Activated CD4-positive, alpha-beta T cell treated with anti-CD3 and anti-CD28 coated beads for 1 hour (primary cell): ENCODE measurements around the gene CTDSPL.
A peak's percentile ranks its signal among the peaks of the same experiment; 100 is the strongest.

ENCODE experiments used
- DNase-seq: peaks from one replicate; pipeline ENCODE4 v3.0.0-alpha.2; 2020

Gene CTDSPL

DNA sequence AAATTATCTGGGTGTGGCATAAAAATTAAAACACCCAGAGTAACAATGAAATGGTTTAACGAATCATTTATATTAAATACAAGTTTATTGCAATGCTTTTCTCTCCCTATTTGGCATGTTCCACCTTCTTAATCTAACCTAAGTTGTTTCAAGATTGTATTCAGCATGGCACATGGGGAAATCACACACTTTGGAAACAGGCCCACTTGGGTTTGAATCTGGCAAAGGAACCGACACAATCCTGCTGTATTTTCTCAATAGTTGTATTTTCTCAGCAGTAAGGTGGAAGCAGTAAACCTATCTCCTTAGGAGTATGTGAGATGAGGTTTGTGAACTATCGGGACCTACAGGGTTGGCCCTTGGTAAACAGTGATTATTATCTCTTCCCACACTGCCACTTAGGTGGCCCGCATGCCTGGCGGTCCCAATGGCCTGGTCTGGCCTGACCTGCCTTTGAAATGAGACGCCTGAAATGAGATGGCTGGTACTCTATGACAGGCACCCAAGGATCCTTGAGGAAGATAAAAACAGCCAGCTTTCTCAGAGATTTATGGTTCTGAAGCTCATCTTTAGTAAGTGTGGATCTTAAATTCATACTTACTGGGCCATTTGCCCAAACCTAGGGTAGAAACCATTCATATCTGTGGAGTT is 83.6 kb downstream of the CTDSPL start:
- no peak for DNase-seq

DNA sequence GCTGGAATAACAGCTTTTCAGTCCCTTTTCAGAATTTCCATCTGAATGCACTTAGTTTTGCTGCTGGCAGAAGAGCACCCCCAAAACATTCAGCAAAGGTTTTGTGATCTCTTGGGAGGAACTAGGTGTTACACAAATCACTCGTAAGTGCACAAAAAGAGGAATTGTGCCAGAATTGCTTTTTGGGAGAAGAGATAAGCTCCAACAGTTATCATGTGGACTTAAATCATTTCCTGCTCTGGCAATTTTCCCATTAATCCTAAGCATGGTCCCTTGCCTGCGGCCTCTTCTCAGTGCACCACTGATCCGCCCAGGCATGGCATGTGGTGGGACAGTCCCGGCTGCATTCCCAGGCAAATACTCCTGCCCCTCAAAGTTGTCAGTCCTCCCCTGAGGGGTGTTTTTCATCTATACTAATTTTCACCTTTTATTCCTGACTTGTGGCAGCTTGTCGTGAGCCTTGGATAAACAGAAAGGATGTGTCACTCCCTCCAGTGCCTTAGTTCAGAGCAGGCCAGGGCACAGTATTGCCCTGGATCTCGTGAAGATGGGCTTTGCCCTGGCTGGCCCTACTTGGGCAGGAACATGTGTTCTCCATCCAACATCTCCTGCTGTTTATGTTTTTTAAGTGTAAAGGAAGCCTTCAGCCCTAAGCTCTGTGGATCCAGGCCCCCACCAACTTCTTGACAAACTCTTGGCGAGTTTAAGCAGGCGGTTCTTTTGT is 84.3 kb downstream of the CTDSPL start:
- no peak for DNase-seq

DNA sequence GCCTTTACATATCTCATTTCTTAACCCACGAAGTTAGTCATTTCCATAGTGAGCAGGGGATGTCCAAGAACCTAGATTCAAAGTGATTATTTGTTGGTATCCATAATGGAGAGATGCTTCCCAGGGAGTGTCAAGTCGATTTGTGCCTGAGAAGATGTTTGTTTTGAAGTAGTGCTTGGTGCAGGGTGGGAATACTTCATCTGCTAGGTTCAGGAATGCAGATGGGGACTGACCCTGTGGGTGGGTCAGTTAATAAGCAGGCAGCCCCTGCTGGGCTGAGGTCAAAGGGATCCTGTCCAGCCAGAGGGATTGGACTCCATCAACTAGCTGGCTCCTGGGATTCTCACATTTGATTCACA is 84.8 kb downstream of the CTDSPL start:
- no peak for DNase-seq

DNA sequence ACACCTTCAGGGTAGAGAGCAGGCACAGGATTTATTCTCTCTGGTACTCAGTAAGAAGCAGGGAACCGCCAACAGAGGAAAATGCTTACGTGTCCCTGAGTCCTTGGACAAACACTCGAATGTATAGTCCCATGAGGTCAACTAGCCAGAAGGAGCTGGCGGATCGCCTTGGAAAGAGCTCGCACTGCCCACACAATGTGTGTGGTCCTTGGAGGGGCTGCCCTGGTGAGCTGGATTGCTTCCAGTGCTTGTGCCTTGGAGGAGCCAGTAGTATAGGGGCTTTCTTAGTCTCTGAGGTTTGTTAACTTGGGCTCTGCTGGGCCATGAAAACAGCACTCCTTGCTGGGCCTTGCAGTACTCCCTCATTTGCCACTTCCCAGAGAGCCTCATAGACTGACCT is 88.2 kb downstream of the CTDSPL start:
- no peak for DNase-seq

DNA sequence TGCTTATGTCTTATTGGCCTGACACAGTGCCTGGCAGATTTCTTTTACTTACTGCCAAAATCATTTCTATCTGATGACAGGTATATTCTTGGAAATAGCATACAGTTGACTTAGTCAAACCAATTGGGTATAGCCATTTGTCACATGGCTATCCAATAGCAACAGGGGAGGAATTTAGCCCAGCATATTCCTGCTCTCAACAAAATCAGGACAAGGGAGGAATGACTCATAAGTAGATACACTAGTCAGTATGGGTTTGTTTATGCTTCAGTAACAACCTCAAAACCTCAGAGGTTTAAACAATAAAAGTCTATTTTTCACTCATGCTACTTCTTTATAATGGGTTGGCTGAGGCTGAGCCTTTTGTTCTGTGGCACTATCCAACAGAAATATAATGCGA is 90.9 kb downstream of the CTDSPL start:
- DNase-seq: no peak

DNA sequence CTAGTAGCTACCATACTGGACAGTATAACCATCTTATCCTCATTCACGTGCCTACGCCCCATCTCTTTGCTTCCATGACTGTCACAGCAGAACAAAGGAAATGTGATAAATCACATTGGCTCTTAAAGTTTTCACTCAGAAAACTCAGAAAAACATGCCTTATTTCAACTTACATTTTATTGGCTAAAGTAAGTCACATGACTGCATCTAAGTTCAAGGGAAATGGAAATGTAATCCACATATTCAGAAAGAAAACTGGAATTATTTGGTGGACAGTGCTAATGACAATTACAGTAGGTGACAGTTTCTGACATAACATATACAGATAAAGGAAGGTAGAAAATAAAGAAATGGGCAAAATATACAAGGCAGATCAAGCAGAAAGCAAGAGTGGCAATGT is 91.5 kb downstream of the CTDSPL start:
- DNase-seq: no peak

- no peak for DNase-seq
Measured at GRCh38 chr3:37953707-37954394, 92.2 kb downstream of the CTDSPL start.

DNA sequence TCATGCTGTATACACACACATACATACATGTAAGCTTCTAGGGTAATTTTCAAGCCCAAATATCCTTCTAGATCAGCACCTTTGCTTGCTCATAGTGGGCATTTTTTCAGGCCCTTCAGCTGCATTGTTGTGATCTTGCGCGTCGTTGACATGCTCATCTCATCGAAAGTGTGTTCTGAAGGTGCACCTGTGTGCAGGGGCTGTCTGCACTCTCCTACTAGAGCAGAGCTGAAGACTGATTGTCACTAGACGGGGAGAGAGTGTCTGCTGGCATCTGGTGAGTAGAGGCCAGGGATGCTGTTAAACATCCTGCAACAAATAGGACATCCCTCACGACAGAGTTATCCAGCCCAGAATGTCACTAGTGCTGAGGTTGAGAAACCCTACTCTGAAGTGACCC is 93.2 kb downstream of the CTDSPL start:
- DNase-seq: no peak

DNA sequence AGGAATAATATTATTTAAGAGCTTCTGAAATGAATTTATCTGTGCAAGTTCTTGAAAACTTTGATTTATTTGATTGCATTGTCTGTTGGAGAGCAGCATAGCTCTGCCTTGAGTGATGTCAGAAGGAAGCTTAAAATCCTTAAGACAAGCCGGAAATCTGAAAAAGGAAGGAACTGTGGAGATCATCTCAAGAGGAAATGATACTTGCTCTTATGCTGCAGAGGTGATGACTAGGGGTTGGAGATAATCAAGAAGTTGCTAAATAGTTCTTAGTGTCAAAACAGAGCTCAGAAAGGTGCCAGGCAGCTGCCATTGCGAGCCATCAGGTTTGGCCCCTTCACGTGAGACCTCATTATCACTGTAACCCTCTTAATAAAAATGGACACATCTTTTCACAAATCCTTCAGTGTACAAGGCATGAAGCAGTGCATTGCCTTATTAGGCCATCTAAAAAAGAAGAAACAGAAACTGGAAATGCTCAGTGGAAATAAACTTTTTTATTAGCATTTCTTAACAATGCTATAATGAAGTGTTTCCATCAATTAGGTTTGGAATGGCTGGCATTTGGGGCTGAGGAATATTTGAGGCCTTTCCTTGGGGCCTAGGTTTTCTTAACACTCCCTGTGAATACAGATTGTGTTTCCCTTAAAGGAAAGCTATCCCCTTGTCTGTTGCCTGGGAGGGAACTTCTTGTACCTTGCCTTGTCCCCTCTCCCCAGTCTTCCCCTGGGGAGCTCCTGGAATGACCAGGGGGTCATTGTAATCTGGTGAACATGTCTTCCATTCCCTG is 94.4 kb downstream of the CTDSPL start:
- no peak for DNase-seq

DNA sequence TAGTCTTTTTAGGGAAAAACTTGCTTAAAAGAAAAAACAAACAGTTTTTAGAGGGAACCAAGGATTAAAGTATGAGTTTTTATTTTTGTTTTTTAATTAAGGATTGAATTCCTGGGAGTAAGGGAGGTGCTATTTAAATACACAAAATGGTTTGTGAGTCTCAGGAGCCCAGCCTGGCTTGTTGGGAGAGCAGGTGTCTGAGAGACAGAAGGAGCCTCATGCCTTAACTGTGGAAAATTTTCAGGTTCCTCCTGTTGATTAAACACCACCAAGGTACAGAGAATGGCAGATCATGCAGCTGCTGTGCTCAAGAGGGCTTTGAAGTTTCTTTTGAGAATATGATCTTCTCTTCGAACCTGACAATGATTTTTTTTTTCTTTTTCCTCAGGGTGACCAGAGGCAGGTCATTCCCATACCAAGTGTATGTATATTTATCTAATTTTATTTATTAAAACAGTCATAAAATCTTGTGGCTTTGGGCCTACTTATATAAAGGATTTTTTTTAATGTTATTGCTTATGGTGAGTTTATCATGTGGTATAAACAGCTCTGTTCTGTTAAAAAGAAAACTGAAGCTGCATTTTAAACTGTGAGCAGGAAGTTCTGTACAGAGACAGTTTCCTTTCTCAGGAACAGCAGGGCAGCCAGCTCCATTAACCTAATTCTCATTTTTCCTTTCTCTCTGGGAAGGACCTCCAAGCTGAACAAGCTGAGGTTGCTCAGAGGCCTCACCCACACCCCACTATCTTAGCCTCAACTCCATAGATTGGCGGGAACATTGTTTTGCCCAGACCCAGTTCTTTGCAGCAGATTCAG is 95.3 kb downstream of the CTDSPL start:
- DNase-seq: no peak

DNA sequence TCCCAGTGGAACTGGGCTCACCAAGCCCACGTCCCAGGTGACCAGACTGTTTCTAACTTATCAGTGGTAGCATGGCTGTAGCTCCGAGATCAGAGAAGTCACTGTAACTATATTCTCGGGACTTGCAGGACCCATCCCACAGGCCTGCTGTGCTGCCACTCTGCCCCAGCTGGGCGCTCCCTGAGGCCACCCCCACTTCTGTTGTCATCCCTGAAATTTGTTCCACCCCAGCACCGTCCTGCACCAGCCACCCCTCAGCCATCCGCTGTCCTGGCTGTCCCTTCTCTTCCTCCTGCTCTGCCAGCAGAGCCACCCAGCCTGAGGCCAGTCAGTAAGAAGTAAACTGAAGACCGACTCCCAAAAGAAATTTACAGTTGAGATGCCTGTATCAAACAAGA is 95.9 kb downstream of the CTDSPL start:
- no peak for DNase-seq

- no peak for DNase-seq
Measured at GRCh38 chr3:37961622-37962431, 100.1 kb downstream of the CTDSPL start.

- no peak for DNase-seq
Measured at GRCh38 chr3:37963016-37963415, 101.3 kb downstream of the CTDSPL start.

DNA sequence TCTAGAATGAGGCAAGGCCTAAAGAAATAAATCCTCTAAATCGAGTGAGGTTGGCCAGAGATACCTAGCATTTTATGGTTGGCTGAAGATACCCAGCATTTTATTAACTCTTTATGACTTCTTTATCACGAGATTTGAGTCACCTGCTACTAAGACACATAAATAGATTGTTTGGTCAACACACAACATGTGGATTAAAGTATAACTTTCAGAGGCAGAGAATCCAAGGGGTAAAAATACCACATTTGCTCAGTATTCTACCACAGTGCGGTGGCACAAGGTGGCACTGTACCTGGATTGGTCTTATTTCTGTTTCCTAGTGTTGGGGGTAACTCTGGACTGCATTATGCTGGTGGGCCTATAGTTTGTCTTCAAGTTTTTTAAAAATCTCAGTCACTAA is 102.0 kb downstream of the CTDSPL start:
- no peak for DNase-seq

- no peak for DNase-seq
Measured at GRCh38 chr3:37964146-37964545, 102.5 kb downstream of the CTDSPL start.

DNA sequence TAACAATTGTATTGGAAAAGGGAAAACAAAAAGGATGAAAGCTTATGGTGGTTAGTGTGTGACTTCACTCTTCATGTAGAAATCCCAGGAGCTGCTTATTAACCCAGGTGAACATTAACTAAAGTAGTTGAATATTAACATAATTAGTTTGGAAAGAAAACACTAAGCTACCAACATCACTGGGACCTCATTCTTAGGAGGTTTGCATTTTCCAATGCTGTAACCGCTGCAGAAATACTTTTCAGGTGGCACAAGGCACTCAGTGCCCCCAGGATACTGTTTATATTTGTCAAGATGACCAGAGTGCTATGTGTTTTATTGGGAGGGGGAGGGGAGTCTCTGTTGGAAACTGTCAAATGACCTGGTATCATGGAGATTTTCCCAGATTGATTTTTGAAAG is 103.0 kb downstream of the CTDSPL start:
- DNase-seq: no peak

GRCh38 chr3:37967260-37967881 is 105.7 kb downstream of the CTDSPL start:
- DNase-seq: peak; percentile 46

- DNase-seq: no peak
Measured at GRCh38 chr3:37968199-37968598, 106.5 kb downstream of the CTDSPL start.

DNA sequence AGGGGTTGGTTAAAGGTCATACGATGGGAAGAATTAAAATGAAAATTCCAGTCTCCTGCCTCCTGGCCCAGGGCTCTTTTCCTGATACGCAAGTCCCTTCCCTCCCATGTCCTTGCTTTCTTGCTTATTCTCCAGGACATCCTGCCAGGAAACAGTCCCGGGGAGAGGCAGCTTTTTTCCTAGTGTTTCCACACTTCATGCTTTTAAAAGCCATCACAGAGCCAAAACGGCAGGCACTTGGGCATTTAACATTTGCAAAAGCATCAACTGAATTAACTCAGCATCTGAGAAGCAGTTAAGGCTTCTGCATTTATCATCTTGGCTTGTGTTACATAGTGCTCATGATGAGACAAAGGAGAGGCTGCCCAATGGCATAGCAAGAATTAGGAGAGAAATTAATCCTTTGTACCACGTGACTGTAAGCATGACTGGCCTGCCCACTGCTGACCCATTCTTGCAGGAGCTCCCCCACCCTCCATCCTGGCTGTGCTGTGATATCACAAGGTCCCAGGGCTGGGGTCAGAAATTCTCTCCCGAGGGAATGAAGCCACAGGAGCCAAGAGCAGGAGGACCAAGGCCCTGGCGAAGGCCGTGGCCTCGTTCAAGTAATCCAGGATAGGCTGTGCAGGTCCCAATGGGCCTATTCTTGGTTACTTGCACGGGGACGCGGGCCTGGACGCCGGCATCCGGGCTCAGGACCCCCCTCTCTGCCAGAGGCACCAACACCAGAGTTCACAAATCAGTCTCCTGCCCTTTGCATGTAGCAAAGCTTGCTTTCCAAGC is 107.3 kb downstream of the CTDSPL start:
- no peak for DNase-seq

- DNase-seq: no peak
Measured at GRCh38 chr3:37969596-37970100, 108.0 kb downstream of the CTDSPL start.
